GM20431 (cell line): ENCODE measurements around the gene LSM7.

Source experiments
- in situ Hi-C: fragments of 300-500 bp; cut with MseI, MboI; formaldehyde crosslinking; loops from one replicate; pipeline ENCODE4 v1.15.0; 2020; ENCODE audit warnings: low sequenced_read_pairs; ENCODE audit not compliant: unreplicated experiment

Gene LSM7

DNA sequence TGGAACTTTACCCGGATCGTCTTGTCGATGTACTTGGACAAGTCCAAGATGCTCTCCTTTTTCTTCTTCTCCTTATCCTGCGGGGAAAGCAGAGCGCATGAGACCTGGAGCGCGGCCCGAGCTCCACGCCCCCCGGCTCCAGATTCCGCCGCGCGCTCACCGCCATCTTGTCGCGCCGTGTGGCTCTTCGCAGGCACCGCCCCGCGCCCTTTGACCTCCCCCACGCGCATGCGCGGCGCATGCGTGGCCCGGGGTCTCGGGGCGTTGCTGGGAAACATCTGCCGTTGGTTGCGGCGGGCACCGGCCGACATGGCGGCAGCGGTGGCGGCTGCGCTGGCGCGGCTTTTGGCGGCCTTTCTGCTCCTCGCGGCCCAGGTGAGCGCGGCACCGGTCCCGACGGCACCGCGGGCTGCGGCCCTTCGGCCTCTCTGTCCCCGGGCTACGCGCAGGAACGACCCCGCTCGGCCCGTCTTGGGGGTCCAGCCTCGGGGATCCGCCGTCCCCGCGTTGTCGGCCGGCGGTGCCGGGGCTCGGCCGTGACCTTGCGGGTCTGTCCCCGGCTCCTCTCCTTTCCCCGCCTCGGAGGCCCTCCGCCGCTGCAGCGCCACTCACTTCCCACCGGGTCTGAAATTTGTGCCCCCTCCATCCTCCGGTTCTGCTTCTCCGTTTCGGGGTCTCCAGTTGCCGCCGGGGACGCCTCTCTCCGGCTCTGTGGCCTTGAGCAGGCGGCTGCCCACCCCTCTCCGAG, at the start of gene LSM7, which contains the start of gene SPPL2B:
TSS of gene LSM7 (minus strand) at position 186 of the 748 bp plus-strand sequence. CDS start at position 166, 20 bp downstream.
TSS of gene SPPL2B (plus strand) at position 284 of the 748 bp plus-strand sequence. CDS start at position 310, 26 bp downstream.
- in situ Hi-C loops = no loop called here

DNA sequence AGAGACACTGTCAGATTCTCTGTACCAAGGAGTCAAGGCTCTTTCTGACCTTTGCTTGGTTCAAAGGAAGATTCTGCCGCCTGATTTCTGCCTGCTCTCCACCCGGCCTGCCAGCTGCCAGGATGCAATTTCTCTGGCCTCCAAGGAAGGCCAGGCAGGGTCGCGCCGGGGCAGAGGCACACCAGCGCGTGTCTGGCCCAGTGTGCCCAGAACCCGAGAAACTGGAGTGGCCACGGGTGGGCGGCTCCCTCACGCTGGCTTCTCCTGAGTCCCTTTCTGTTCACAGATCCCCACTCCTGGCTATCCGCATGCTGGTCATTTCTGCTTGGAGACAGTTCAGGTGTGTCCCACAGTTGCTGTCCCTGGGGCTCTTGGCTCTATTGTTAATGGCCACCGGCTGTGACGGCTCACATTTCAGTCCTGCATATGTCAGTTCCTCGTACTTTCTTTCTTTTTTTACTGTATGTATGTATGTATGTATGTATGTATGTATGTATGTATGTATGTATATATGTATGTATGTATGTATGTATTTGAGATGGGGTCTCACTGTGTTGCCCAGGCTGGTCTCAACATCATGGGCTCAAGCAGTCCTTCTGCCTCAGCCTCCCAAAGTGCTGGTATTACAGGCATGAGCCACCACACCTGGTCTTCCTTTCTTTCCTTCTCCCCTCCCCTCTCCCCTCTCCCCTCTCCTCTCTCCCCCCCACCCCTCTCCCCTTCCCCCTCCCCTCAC, 48.6 kb upstream of the LSM7 start:
- in situ Hi-C loops = no loop called here

DNA sequence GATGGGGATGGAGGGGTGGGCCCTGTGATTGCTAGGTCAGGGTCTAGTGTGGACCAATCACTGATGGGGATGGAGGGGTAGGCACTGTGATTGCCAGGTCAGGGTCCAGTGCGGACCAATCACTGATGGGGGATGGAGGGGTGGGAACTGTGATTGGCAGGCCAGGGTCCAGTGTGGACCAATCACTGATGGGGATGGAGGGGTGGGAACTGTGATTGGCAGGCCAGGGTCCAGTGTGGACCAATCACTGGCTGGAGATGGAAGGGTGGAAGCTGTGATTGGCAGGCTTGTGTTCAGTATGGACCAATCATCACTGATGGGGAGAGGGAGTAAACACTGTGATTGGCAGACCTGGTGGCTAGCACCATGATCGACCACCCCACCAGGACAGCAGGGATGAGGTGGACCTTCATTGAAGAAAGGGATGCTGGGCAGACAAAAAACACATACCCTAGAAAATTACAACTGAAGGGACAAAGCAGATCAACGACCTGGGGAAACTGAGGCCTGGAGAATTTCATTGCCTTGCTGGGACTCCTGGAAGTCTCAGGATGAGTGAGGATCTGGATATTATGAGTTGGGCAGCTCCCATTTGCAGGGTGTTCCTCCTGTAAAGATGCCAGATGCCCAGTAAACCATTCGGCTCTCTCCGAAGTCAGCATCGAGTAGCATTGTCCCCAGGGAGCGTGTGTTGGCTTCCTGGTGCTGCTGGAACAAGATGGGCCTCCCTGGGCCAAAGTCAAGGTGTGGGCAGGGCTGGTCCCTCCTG, 47.2 kb upstream of the LSM7 start:
- in situ Hi-C loops = no loop called here

DNA sequence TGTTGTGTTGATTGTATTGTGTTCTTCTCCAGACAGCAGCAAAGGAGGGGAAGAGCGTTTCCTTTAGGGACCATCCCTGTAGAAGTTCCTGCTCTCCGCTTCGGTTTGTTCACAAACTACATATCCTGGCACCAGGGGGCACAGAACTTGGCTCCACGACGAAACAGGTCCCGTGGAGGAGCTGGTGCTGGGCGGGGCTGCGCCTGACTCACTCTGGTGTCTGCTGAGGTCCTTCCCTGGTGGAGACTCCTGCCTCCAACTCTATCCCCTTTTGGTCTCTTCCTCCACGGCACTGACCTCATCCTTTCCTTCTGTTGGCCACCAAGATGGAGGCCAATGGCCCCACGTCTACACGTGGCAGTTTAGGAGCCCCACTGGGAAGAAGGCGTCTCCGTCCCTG, 46.4 kb upstream of the LSM7 start:
- in situ Hi-C loops = no loop called here

DNA sequence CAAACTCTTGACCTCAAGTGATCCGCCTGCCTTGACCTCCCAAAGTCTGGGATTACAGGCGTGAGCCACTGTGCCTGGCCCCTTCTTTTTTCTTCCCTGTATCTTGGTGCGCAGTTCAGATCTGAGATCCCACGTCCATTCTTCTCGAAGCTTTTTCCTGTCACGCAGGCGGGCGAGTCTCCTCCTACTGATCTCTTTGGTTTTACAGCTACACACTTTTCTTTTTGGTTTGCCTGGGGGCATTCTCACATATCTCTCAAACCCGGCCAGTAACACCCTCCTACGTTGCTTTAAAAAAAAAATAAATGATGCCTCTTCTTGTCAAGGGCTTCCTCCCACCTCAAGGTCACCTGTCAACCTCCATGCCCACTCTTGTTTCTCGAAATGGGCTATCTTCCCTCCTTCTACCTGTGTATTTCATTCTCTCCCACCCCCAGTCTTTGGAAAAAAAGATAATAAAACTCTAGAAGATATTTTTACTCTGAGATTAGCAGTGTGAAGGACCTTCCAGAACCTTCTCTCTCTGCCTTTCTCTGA, 43.8 kb upstream of the LSM7 start:
- in situ Hi-C loops = no loop called here

GRCh38 chr19:2371656-2372055, 43.3 kb upstream of the LSM7 start:
- in situ Hi-C loops = no loop called here

GRCh38 chr19:2365201-2365970, 37.0 kb upstream of the LSM7 start:
- in situ Hi-C loops = no loop called here

GRCh38 chr19:2363419-2363818, 35.0 kb upstream of the LSM7 start:
- in situ Hi-C loops = no loop called here

DNA sequence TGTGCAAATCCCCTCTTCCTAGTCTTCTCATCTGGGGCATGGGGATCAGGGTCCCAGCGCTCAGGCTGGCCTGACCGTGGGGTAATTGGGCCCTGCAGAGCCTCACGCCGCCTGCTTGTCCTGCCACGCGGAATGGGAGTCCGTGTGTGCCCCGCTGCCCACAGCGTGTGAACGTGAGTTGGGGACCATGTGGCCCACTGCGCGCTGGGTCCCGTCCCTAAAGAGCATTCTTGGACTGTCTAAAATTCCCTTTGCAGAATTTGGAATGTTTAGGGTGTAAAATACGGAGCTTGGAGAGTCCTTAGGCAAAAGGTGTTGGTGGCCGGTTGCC, 34.5 kb upstream of the LSM7 start:
- in situ Hi-C loops = no loop called here

DNA sequence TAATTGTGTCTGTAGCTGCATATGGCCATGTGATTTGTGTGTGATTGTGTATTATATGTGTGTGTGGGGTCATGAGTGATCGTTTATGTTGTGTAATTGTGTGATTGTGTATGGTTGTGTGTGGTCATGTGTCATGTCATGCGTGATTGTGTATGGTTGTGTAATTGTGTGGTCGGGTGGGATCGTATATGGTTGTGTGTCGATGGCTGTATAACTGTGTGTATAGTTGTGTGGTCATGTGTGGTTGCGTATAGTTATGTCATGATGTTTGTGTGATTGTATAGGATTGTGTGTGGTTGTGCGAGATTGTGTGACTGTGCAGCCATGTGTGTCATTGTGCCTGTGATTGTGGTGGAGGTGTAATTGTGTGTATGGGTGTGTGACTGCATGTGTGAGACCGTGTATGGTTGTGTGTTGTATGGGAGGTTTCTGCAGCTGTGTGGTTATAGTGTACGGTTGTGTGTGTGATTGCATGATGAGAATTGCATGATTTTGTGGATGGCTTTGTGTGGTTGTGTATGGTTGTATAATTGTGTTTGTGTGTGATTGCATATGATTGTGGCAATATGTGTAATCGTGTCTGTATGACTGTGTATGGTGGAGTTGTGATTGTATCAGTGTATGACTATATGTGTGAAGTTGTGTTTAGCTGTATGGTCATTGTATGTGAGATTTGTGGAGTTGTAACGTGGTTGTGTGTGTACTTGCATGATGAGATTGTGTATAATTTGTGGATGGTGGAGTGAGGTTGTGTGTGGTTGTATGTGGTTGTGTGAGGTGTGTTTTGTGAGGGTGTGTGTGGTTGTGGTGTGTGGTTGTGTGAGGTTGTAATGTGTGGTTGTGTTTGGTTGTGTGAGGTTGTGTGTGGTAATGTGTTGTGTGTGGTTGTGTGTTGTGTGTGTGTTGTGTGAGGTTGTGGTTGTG, 33.9 kb upstream of the LSM7 start:
- in situ Hi-C loops = no loop called here

DNA sequence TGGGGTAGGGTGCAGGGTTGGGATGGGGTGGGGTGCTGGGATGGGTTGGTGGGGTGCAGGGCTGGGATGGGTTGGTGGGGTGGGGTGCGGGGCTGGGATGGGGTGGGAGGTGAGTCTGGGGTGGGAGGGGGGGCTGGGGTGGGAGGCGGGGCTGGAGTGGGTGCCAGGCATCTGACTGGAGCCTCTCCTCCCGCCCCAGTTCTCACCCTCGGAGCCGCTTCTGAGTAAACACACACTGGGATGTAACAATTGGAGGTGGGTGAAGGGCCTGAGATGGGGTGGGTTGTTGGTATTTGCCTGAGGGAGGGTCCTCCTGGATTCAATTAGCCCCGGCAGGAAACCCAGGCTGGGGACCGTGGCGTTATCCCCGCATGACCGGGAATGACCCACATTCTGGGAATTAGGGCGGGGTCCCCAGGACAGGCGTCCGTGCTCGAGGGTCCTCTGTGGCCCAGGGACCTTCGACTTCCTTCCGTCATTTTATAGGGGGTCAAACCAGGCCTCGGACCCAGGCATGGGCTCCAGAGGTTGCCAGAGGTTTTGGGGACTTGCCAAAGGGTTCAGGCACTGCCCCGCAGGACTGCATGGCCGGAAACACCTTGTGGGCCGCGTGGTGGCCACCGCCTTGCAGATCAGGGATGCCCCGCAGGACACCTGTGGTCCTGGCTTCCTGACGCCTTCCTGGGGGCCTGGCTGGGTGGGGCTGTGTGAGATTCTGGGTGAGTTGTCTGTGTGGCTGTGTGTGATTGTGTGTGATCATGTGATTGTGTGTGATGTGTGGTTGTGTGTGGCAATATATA, 33.1 kb upstream of the LSM7 start:
- in situ Hi-C loops = no loop called here

DNA sequence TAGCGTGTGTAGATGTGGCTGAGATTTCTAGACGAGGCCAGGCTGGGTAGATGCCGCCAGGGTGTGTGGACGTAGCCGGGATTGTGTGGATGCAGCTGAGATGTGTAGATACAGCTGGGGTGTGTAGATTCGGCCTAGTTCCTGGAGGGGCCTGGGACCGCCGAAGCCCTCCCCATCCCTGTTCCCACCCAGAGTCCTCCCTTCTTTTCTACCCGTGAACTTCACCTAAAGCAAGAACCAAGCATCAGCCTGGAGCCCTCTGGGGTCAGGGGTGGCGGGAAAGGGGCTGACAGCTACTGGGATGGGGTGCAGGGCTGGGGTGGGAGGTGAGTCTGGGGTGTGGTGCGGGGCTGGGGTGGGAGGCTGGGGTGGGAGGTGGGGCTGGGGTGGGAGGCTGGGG, 32.4 kb upstream of the LSM7 start:
- in situ Hi-C loops = no loop called here

- in situ Hi-C loops = no loop called here
Measured at GRCh38 chr19:2359992-2360685, 31.8 kb upstream of the LSM7 start, which contains the start of gene TMPRSS9. Gene TMPRSS9, plus strand, starts transcription at chr19:2360265. Its CDS starts 29,521 bp downstream, at chr19:2389786.

- in situ Hi-C loops = no loop called here
Measured at GRCh38 chr19:2358548-2359173, 30.3 kb upstream of the LSM7 start.

DNA sequence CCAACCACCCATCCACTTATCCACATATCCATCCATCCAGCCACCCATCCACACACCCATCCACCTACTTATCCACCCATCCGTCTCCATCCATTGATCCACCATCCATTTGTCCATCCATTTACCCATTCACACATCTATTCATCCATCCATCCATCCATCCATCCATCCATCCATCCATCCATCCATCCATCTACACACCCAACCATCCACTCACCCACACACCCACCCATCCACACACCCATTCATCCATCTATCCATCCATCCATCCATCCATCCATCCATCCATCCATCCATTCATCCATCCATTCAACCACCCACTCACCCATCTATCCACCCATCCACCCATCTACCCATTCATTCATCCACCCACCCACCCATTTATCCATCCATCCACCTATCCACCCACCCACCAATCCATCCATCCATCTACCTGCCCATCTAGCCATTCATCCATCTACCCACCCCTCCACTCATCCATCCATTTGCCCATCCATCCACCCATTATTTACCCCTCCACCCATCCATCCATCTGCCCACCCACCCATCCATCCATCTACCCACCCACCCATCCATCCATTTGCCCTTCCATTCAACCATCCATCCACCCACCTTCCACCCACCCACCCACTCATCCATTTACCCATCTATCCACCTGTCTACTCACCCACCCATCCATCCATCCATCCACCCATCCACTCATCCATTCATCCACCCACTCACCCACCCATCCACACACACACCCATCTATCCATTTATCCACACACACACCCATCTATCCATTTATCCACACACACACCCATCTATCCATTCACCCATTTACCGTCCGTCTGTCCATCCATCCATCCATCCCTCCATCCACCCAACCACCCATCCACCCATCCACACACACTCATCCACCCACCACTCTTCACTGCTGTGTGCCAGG, 29.2 kb upstream of the LSM7 start:
- in situ Hi-C loops = no loop called here
